Skeletal muscle cell (primary cell): ENCODE results near the gene EVI2B.
A peak's percentile ranks its signal among the peaks of the same experiment; 100 is the strongest.
"Not testable (repeated sequence)": the region's sequence is repeated elsewhere in the genome, so short reads cannot be mapped to it uniquely, and the experiment has no call there.

Experiments
- DNase-seq: peaks from one replicate; pipeline ENCODE4 v3.0.0-alpha.2; 2010; ENCODE audit warnings: low read depth
- H3K4me3 ChIP-seq: 2 replicates; pipeline ENCODE4 v1.5.1; 2011; ENCODE audit warnings: low read depth, mild to moderate bottlenecking, control low read depth, low read length, moderate library complexity

The EVI2B gene

GRCh38 chr17:31275116-31275515 is 38.7 kb downstream of the EVI2B start:
- DNase-seq = no peak
- H3K4me3 ChIP-seq = no peak overlapping the region

- H3K4me3 ChIP-seq = no peak overlapping the region
- DNase-seq = peak; percentile 55
Measured at GRCh38 chr17:31274252-31274651, 39.6 kb downstream of the EVI2B start.

GRCh38 chr17:31273516-31273915 is 40.3 kb downstream of the EVI2B start:
- H3K4me3 ChIP-seq = no peak overlapping the region
- no peak for DNase-seq

GRCh38 chr17:31272803-31273202 is 41.1 kb downstream of the EVI2B start:
- no peak overlapping the region for H3K4me3 ChIP-seq
- no peak for DNase-seq

- DNase-seq = no peak
- H3K4me3 ChIP-seq = no peak overlapping the region
Measured at GRCh38 chr17:31272236-31272635, 41.6 kb downstream of the EVI2B start.

- H3K4me3 ChIP-seq = no peak overlapping the region
- peak; percentile 93 for DNase-seq
Measured at GRCh38 chr17:31269578-31269983, 44.3 kb downstream of the EVI2B start.

GRCh38 chr17:31269036-31269577 is 44.7 kb downstream of the EVI2B start:
- DNase-seq = no peak
- H3K4me3 ChIP-seq = no peak overlapping the region

GRCh38 chr17:31266042-31266441 is 47.8 kb downstream of the EVI2B start:
- no peak for DNase-seq
- no peak overlapping the region for H3K4me3 ChIP-seq

GRCh38 chr17:31262923-31263322 is 50.9 kb downstream of the EVI2B start:
- DNase-seq, H3K4me3 ChIP-seq: not testable (repeated sequence)

GRCh38 chr17:31261601-31262000 is 52.3 kb downstream of the EVI2B start:
- H3K4me3 ChIP-seq = no peak overlapping the region
- DNase-seq = no peak

- DNase-seq = no peak
- no peak overlapping the region for H3K4me3 ChIP-seq
Measured at GRCh38 chr17:31260151-31260550, 53.7 kb downstream of the EVI2B start.

GRCh38 chr17:31256936-31257335 is 56.9 kb downstream of the EVI2B start:
- H3K4me3 ChIP-seq = no peak overlapping the region
- no peak for DNase-seq

- no peak for DNase-seq
- no peak overlapping the region for H3K4me3 ChIP-seq
Measured at GRCh38 chr17:31254654-31255053, 59.2 kb downstream of the EVI2B start.
